Testis (tissue), 2 donors: ENCODE results near the gene POLR3H.

Experiments
- POLR2A ChIP-seq: fragments of 450-650 bp; IDR thresholded peaks from one replicate; pipeline ENCODE4 v1.6.1; 2017; ENCODE audit warnings: antibody characterized with exemption, mild to moderate bottlenecking, moderate library complexity
- TF ChIP-seq, protein P1 (sequence below), 3 experiments: fragments of 450-650 bp in 2 of 3; fragments of 200-600 bp in 1 of 3; sonication (generic) in 1 of 3; IDR thresholded peaks; one replicate each; pipeline ENCODE4 v1.5.1; 2016 to 2019; ENCODE audit warnings: antibody characterized with exemption in 3 of 3, mild to moderate bottlenecking in 2 of 3, moderate library complexity in 1 of 3

DNA sequence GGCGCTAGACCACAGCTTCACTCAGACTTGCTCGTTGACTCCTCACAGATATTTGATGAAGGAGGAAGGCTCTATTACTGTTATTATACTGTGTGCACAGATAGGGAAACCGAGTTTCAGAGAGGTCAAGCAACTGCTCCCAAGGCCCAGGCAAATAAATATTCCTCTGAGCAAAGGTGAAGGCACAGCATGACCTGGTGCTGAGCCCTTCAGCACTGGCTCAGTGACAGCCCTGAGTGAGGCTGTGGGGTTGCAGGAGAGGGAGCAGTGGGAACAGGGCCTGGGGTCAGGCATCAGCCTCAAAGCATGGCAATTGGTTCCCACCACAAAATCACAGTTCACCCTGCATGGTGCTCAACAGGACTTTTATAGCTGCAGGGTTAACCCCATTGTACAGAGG, 7.1 kb downstream of the POLR3H start:
- TF ChIP-seq POLR2A: no peak
- TF ChIP-seq, protein P1, sequence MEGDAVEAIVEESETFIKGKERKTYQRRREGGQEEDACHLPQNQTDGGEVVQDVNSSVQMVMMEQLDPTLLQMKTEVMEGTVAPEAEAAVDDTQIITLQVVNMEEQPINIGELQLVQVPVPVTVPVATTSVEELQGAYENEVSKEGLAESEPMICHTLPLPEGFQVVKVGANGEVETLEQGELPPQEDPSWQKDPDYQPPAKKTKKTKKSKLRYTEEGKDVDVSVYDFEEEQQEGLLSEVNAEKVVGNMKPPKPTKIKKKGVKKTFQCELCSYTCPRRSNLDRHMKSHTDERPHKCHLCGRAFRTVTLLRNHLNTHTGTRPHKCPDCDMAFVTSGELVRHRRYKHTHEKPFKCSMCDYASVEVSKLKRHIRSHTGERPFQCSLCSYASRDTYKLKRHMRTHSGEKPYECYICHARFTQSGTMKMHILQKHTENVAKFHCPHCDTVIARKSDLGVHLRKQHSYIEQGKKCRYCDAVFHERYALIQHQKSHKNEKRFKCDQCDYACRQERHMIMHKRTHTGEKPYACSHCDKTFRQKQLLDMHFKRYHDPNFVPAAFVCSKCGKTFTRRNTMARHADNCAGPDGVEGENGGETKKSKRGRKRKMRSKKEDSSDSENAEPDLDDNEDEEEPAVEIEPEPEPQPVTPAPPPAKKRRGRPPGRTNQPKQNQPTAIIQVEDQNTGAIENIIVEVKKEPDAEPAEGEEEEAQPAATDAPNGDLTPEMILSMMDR (IDR thresholded peaks at IDR 0.05): no peak
